DMS79 treated with DMSO at 0.1 percent for 48 hours (cell line): ENCODE results near the gene USP40.

ENCODE experiments used
- DNase-seq: peaks from one replicate; lab custom pipeline; 2025; lab: John Stamatoyannopoulos, UW

The USP40 gene

DNA sequence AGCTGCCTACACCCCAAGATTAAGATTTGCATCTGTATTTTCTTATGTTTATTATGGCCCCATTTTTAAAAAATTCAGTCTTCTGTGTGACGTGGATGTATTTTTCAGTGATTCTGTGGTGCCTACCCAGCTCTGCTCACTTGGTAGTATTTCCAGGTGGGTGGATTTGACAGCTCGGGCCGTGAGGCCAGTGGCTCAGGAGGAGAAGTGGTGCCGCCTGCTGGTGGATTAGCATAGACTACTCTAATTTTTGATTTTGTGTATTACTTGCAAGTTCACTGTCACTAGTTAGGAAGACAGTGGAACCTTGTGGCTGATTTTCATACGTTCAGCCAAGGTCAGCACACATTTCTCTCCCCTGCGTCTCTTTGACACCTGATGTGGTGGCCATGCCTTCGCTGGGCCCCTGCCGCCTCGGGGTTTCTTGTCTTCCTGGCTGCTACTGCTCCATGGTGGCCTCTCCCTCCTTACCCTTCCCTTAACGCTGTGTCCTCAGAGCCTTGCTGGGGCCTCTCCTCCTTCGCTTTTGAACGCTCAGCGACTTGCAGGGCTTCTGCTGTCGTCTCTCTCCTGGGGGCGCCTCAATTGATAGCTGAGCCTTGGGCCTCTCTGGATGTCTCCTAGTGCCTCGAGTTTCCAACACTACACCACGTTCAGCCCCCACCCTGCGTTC is 122.9 kb downstream of the USP40 start:
- DNase-seq: peak; percentile 29

DNA sequence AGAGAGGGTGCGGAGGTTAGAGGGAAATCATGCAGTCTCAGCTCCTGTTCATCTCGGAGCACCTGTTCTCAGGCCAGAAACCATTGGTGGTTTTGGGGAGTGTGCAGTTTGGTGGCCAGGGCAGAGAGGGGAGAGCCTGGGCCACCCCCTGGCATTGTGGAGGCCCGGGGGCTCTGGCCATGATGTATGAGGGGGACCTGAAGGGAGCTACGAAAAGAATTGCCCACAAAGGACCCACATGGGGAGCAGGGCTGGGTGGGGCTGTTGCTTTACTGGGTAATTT is 124.6 kb downstream of the USP40 start:
- no peak for DNase-seq

DNA sequence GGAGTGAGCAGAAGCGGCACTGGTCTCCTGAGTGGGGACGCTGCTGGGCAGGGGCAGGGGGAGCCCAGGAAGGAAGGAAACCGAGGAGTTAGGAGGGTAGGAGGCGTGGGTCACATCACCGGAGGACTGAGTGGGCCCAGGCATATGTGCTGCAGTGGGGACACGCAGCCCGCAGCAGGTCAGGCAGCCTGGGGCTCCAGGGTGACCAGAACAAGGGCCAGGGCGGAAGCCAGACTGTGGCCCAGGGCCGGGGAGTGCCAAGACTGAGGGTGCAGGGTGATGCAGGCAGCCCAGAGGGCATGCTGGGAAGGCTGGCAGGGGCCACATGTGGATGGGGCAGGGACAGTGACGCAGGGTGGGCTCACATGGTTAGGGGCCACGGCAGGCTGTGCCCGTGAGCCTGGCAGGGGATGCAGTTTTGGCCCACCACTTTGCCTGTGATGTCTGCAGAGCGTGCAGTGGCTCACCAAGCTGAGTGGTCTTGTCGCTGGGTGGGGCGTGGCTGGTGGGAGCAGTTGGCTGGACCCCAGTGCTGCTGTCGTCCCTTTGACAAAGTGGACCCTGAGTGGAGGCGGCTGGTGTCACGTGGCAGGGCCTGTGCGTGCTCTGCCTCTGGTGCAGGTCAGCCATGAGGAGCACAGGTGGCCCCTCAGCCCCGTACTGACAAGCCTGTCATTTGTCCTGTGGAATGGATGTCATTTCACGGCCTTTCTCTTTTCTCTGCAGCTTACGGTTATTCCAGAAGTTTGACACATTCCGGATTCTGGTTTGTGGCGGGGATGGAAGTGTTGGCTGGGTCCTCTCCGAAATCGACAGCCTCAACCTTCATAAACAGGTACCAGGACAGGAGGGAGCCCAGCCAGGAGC is 125.2 kb downstream of the USP40 start:
- DNase-seq: no peak

DNA sequence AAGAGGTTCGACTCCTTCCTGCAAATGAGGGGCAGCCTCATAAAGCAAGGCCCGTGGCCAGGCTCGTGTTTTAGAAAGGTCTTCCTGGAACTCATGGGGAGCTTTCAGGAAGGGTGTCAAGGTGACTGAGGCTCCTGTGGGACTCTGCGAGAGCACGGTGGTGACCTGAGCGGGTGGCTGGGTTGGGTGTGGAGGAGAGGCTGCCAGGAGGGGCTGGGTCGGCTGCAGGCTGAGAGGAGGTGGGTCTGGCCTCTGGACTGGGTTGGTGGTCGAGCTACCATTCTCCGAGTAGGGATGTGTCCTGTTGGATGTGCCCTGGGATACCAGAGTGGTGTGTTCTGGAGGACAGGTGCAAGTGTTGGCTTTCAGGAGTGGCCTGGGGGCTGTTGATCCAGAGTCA is 125.9 kb downstream of the USP40 start:
- DNase-seq: no peak

DNA sequence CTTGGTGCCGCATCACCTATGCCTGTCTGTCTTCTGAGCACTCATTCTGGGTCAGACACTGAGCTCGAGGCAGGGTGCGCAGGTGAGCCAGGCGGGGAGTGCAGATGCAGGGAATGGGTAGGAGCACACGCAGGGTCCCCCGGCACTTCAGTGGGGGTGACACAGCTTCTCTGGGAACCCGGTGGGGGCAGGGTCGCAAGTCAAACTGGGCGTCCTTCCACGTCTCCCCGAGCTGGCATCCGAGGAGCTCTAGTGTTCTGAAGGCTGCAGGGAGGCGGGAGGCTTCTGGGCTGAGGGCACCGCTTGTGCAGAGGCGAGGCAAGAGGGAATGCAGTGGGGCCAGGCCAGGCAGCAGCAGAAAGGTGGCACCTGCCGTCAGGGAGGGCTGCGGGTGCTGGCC is 126.3 kb downstream of the USP40 start:
- DNase-seq: no peak

DNA sequence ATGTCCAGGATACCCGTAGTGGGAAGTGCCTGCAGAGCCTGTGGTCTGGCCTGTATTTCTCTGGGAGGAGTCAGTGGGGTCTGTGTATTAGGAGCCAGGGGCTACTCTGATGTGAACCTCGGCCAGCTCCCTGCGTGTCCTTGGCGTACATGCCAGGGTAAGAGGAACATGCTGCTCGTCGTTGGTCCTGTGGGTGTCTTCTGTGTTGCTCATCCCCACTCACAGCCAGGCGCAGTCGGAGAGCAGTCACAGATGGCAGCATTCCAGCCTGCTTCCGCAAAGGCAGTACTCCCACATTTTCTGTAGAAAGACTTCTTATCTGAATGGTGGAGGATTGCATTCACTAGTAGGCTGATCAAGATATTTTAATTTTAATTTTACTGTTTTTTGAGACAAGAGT is 127.4 kb downstream of the USP40 start:
- no peak for DNase-seq

DNA sequence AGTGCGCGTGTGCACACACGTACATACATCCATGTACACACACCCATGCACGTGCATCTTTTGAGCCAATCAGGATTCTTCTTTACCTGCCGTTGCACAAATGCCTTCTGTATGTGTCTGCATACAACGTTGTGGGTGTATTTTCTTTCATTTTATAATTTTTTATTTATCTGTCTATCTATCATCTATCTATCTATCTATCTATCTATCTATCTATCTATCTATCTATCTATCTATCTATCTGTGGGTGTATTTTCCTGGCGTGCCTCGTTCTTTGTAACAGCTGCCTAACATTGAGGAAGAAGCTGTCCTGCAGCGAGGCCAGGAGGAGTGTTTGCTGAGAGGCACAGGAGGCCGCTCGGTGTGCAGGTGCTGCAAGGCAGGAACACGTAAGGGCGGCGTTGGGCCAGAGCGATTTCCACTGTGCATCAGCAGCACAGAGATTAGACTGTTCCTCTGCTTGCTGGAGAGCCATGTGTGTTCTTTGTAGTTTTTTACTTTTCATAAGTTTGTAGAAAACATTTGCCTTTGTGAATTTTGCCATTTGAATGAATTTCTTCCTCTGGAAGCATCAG is 127.9 kb downstream of the USP40 start:
- DNase-seq: no peak

DNA sequence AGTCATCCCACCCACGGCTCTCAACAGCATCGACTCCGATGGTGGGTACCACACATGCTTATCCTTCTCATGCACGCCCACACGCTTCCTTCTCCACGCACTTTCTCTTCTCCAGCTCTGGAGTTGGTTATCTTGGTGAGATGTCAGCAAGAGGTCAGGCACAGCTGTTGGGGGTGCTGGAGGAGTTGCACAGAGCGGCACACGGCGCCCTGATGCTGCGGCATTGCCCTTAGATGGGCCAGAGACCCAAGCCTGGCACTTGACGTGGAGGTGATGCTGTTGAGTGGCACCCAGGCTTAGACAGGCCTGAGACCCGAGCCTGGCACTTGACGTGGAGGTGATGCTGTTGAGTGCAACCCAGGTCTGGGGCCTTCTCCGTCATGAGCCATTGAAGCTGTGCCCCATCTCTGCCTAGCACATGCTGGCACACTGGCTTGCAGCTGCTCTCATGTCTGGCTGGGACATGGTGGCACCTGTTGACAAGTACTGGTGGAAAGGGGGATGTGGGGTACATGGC is 129.1 kb downstream of the USP40 start:
- DNase-seq: no peak

DNA sequence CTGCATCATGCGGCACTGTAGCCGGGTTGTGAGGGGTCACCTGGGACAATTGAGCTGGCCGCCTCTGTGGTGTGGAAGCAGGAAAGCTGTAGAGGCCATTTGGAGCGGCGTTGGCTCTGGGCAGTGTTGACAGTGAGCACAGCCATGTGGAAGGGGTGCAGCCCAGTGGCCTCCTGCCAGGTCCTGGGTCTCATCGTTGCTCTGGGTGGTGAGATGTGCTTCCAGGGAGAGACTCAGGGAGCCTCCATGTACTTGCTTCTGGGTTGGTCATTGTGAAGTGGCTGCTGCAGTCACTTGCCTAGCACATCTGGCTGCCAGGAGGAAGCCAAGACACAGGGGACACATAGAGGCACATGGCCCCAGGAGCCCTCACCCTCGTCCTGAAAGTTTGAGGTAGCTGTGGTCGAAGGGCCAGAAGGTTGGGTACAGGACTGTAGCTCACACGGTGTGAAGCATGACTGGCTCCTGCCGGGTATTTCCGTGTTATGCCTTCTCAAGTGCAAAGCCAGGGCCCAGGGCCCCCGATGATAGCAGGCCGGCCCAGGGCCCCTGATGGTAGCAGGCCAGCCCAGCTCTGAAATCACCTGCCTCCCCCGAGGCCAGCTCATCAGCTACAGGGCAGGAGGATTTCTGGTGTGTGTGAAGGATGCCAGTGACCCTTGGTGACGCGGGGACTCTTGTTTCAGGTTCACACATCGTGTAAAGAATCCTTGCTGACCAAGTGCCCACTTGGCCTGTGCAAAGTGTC is 129.7 kb downstream of the USP40 start:
- no peak for DNase-seq

DNA sequence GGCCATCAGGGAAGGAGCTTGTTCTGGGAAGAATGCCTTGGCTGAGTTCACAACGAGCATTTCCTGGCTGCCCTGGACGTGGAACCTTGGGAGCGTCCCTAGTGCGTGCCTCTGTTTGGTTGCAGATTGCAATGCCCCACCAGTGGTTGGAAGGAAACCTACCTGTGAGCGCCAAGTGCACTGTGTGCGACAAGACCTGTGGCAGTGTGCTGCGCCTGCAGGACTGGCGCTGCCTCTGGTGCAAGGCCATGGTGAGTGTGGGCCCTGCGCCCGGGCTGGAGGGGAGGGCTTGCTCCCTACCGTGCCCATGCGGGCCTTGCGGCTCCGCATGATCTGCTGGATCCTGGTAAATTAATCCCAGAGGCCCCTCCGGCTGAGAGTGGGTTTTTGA is 130.4 kb downstream of the USP40 start:
- DNase-seq: no peak

DNA sequence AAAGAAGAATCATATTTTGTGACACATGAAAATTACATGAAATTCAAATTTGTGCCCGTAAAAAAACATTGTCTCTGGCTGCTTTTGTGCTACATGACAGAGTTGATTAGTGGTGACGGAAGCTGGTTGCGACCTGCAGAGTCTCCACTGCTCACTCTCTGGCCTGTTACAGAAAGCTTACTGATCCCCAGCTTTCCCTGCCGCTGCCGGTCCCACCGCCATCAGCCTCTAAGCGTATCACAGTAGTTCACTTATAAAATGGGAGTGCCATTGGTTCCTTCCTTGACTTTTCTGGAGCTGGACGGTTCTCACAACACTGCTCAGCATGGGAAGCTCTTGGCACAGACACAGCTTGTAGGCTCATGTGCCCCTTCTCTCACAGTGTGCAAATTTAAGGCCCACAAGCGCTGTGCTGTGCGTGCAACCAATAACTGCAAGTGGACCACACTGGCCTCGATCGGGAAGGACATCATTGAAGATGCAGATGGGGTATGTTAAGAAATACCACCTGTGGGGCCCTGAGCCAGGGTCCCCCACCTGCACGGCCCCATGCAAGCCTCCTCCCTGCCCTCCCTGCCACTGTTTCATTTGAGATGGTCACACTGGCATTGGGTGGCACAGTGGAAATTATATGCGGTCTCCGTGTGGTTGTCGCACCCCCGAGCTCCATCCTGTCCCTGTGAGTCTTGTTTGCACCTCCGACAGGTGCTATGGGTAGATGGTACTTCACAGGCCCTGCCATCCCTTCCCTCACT is 131.0 kb downstream of the USP40 start:
- DNase-seq: no peak

DNA sequence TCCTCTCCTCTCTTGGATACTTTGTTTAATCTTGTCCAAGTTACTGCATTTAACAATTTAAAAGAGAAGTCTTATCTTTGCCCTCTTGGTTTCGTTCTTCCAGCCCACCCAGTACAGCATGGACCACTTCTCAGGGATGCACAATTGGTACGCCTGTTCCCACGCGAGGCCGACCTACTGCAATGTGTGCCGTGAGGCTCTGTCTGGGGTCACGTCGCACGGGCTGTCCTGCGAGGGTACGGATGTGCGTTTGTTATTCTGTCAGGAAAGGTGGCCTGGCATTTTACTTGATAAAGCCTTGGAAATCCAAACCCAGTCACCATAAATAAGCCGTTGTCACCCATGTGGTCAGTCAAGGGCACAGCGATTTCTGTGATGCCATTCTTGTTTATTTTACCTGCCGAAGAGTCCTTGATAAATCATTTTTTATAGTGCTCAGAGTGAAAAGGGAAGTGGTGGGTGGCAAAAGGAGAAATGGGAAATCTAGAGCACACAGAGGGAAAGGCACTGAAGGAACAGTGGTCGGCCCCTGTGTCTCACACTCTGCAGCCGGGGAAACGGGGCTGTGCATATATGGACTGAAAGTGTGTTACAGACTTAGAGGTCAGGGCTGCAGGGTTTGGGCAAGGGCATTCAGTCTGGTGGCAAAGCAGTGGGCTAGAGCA is 131.8 kb downstream of the USP40 start:
- DNase-seq: no peak

DNA sequence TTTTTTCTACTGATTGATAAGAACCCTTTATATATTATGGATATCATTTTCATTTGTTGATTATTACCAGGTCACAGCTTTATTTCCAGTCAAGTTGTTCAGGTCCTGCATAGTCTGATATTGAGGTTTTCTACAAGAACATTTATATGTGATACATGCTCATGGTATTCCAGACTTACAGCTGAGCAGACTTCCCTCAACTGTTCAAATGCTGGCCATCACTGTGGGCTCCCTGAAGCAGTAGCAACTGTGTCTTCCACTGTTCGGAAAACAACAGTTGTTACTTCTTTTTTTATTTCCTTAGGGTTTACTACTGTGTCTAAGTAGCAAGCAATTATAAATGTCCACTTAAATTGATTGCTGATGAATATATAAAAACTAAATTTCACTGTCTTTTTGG is 132.8 kb downstream of the USP40 start:
- no peak for DNase-seq

DNA sequence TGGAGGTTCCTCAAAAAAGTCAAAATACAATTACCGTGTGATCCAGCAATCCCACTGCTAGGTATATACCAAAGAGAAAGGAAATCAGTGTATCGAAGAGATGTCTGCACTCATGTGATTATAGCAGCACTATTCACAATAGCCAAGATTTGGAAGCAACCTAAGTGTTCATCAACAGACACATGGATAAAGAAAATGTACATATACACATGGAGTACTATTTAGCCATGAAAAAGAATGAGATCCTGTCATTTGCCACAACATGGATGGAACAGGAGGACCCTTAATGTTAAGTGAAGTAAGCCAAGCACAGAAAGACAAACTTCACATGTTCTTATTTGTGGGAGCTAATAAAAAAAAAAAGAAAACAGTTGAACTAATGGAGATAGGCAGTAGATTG is 133.6 kb downstream of the USP40 start:
- DNase-seq: no peak

DNA sequence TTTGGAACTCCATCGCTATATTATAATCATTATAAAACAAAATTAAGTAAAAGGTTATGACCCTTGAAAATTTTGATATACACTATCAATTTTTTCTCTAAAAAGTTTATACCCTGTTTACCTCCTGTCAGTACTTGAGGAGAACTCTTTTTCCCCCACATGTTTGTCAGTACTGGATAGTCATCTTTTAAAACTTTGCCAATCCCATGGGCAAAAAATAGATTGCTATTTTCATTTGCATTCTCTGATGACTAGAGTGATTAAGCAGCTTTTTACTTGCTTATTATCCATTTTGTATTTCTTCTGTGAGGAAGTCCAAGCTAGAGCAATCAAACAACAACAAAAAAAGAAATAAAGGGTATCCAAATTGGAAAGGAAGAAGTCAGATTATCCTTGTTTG is 135.9 kb downstream of the USP40 start:
- no peak for DNase-seq

DNA sequence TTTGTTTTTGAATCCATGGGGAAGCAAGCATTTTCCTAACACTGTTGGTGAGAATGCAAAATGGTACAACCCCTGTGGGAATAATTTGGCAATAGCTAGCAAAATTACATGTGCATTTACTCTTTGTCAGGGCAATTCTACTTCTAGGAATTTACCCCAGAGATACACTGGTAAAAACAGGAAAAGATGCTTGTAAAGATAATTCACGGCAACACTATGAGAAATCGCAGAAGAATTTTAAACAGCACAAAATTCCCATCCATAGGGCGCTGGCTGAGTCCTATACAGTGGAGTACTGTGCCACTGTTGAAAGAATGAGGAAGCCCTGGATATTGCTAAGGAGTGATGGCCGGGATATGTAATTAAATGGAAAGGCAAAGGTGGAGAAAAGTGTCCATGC is 136.5 kb downstream of the USP40 start:
- DNase-seq: no peak

DNA sequence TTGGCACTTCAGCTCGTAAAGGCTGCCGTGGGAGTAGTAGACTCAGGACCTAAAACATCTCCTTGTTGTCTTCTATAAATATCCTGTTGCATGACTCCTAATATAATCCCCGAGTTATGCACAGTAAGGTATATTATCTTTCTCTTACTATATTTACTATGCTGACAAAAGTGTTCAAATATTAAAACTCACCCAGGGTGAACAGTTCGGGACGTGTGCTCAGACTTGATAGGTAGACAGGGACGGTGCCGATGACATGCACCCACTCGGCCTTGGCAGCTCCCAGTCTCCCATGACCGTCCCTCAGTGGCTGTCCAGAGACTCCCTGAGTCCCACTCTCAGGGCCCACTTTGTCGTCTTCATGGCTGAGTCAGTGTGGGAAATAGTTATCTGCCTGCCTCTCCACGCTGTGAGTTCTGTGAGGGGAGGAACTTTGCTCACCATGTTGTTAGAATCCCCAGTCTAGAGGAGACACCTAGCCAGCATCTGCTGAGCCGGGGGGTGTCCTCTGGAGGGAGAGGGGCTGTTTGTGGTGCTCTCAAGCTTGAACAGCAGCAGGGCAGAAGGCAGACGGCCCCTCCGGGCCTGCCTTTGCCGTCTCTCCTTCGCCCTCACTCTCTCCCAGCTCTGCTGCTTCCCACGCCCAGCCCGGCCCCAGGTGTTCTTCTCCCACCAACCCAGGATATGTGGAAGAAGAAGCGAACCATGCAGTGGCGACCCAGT is 137.2 kb downstream of the USP40 start:
- no peak for DNase-seq

DNA sequence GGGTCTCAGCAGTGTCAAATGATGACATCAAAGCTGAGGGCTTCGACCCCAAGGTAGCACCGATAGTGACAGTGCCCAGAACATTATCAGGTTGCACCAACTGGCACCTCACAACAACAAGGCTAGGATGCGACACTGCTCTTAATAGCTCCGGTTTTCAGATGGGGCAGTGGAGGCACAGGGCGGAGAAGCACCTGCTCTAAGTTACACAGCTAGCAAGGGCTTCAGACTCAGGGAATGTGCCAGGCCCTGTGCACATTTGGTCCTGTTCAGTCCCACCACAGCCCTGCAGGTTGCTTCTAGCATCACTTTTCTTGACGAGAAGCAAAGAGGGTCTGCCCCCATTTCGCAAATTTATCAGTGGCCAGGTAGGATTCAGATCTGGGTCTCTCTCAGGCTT is 138.1 kb downstream of the USP40 start:
- no peak for DNase-seq

DNA sequence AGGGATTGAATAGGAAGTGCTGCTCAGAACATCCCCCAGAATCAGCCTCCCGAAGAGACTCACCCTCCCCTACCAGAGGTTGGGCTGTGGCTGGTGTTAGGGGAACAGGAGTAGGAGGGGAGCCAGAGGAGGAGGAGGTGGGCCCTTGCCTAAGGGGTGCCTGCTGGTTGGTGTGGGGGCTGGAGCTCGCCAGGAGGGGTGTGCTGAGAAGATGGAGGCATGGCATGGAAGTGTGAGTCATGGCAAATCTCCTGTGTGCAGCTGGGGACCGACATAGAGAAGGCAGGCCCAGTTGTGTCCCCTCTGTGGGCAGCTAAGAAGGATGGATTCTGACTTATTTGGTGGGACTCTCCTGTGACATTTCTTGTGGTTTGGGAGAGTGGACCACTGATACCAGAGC is 138.6 kb downstream of the USP40 start:
- DNase-seq: no peak

DNA sequence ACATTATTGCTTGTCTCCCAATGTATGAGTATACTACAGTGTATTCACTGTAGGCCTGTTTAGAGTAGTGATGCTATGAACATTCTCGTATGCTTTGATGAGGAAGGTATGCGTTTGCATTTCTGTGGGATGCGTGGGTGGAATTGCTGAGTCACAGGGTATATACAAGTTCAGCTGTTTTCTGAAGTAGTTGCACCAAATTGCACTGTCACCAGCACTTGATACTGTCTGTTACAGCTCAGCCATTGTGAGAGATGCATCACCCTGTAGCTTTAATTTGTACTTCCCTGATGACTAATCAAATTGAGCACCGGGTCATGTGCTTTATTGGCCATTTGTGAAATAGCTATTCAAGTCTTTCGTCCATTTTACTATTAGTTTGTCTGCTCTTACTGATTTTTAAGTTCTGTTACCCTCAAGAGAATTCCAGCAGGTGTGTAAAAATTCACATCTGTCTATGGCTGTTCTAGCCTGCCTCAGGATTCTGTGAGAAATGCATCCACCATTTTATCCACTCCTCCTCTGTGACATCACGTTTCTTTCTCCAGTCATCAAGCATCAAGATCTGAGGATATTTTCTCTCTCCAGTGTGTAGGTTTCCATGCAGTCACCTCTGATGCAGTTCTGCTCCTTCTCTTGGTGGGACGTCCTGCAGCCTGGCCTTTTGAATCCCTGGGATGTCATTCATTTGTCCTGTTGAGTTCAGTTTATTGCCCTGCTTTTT is 139.8 kb downstream of the USP40 start:
- DNase-seq: no peak
